Activated T-helper 2 cell treated with anti-CD3 and anti-CD28 coated beads, Interferon-gamma antibody, Interleukin-2, Interleukin-4, amounts not matched to agents 10 μg/mL and 5 μg/mL and 100 μg/mL, durations not matched to agents 14 hours and 24 hours and 36 hours (primary cell): ENCODE measurements around the gene TRIM64. TPM values are rescaled to one million over a fixed set of nuclear protein-coding genes. Genes with fewer than 3 reads are reported as not detected.
"Not testable (repeated sequence)": the region's sequence is repeated elsewhere in the genome, so short reads cannot be mapped to it uniquely, and the experiment has no call there.

Source experiments
- DNase-seq: peaks from one replicate; pipeline ENCODE4 v3.0.0; 2021; ENCODE audit warnings: low spot score
- H3K27ac Mint-ChIP-seq: one replicate; pipeline ENCODE4 v1.8.0; 2021; ENCODE audit warnings: mixed read lengths
- H3K27me3 Mint-ChIP-seq: one replicate; pipeline ENCODE4 v1.8.0; 2021; ENCODE audit warnings: low read depth, mixed read lengths
- H3K36me3 Mint-ChIP-seq: one replicate; pipeline ENCODE4 v1.8.0; 2021; ENCODE audit warnings: low read depth, mixed read lengths
- H3K4me1 Mint-ChIP-seq: one replicate; pipeline ENCODE4 v1.8.0; 2021; ENCODE audit warnings: low read depth, mixed read lengths
- H3K4me3 Mint-ChIP-seq: one replicate; pipeline ENCODE4 v1.8.0; 2021; ENCODE audit warnings: low read depth, mild to moderate bottlenecking, moderate library complexity, mixed read lengths
- H3K9me3 Mint-ChIP-seq: one replicate; pipeline ENCODE4 v1.8.0; 2021; ENCODE audit warnings: mixed read lengths
- intact Hi-C: fragments of 100-400 bp; cut with micrococcal nuclease; formaldehyde crosslinking; loops from one replicate; pipeline ENCODE4 v1.15.1; 2023
- total RNA-seq: library from RNA; stranded (reverse); gene quantifications from 2 replicates; pipeline ENCODE4 v1.2.3, GENCODE V29; 2022

TRIM64 gene
- total RNA-seq = not detected in 2 replicates

- H3K4me1 Mint-ChIP-seq, H3K27ac Mint-ChIP-seq, DNase-seq, H3K27me3 Mint-ChIP-seq, H3K9me3 Mint-ChIP-seq, H3K4me3 Mint-ChIP-seq, H3K36me3 Mint-ChIP-seq, intact Hi-C loops: not testable (repeated sequence)
These were observed at the start of gene TRIM64 for GRCh38 chr11:89965737-89966136. TSS of gene TRIM64 (plus strand) at chr11:89966037. CDS start at chr11:89968504, 2,467 bp downstream.

GRCh38 chr11:89922195-89922660 lies 43.6 kb upstream of the TRIM64 start, which contains the start of gene TRIM49D1:
TSS of gene TRIM49D1 (minus strand) at chr11:89922245. CDS start at chr11:89917710, 4,535 bp downstream.
- intact Hi-C loops = no loop called here
- H3K36me3 Mint-ChIP-seq = no peaks in the 10 kb centered on the region
- H3K9me3 Mint-ChIP-seq = no peaks in the 10 kb centered on the region
- no peaks in the 10 kb centered on the region for H3K4me1 Mint-ChIP-seq
- no peak for DNase-seq
- no peak within 1 kb of the TSS for H3K27ac Mint-ChIP-seq
- no peaks in the 10 kb centered on the region for H3K27me3 Mint-ChIP-seq
- no peak within 1 kb of the TSS for H3K4me3 Mint-ChIP-seq

- H3K27me3 Mint-ChIP-seq, DNase-seq, H3K4me1 Mint-ChIP-seq, intact Hi-C loops, H3K36me3 Mint-ChIP-seq, H3K9me3 Mint-ChIP-seq, H3K27ac Mint-ChIP-seq, H3K4me3 Mint-ChIP-seq: not testable (repeated sequence)
These were observed 42.1 kb upstream of the TRIM64 start, which contains the start of gene TRIM49D2 for GRCh38 chr11:89923764-89924163. TSS of gene TRIM49D2 (plus strand) at chr11:89924064. CDS start at chr11:89926762, 2,698 bp downstream.

GRCh38 chr11:89960833-89961232 lies 5.0 kb upstream of the TRIM64 start:
- intact Hi-C loops, H3K4me3 Mint-ChIP-seq, H3K36me3 Mint-ChIP-seq, H3K4me1 Mint-ChIP-seq, H3K27me3 Mint-ChIP-seq, H3K9me3 Mint-ChIP-seq, H3K27ac Mint-ChIP-seq, DNase-seq: not testable (repeated sequence)

Other genes starting within 250 kb of the TRIM64 start
- gene TRIM49, start 157.5 kb upstream of the TRIM64 start, total RNA-seq = not detected in 2 replicates
- not detected in 2 replicates for gene TRIM64B, start 87.5 kb upstream of the TRIM64 start, total RNA-seq
- not detected in 2 replicates for gene TRIM49D1, start 43.8 kb upstream of the TRIM64 start, total RNA-seq
- gene TRIM49D2, start 42.0 kb upstream of the TRIM64 start, total RNA-seq = not detected in 2 replicates
- gene TRIM49C, start 65.1 kb downstream of the TRIM64 start, total RNA-seq = not detected in 2 replicates
- not detected in 2 replicates for gene UBTFL1, start 119.9 kb downstream of the TRIM64 start, total RNA-seq
- not detected in 2 replicates for gene NAALAD2, start 168.6 kb downstream of the TRIM64 start, total RNA-seq